Breast epithelium (tissue), 3 donors: ENCODE results near the gene SPATA2L.

ENCODE experiments used
- POLR2A ChIP-seq: fragments of 450-650 bp; IDR thresholded peaks from one replicate; pipeline ENCODE4 v1.6.1; 2016; ENCODE audit warnings: antibody characterized with exemption, mild to moderate bottlenecking, moderate library complexity
- POLR2AphosphoS5 ChIP-seq, 3 donors: sonication (generic); formaldehyde crosslinking; IDR thresholded peaks; one replicate each; pipeline ENCODE4 v1.6.1; 2017; ENCODE audit warnings: antibody characterized with exemption in 3 of 3
- TF ChIP-seq, protein P1 (sequence below), 3 donors: fragments of 450-650 bp; IDR thresholded peaks; one replicate each; pipeline ENCODE4 v1.5.1; 2016 to 2017; ENCODE audit warnings: antibody characterized with exemption in 3 of 3, mild to moderate bottlenecking in 3 of 3, moderate library complexity in 3 of 3

GRCh38 chr16:89717688-89718505 is 16.4 kb upstream of the SPATA2L start:
- TF ChIP-seq, protein P1, sequence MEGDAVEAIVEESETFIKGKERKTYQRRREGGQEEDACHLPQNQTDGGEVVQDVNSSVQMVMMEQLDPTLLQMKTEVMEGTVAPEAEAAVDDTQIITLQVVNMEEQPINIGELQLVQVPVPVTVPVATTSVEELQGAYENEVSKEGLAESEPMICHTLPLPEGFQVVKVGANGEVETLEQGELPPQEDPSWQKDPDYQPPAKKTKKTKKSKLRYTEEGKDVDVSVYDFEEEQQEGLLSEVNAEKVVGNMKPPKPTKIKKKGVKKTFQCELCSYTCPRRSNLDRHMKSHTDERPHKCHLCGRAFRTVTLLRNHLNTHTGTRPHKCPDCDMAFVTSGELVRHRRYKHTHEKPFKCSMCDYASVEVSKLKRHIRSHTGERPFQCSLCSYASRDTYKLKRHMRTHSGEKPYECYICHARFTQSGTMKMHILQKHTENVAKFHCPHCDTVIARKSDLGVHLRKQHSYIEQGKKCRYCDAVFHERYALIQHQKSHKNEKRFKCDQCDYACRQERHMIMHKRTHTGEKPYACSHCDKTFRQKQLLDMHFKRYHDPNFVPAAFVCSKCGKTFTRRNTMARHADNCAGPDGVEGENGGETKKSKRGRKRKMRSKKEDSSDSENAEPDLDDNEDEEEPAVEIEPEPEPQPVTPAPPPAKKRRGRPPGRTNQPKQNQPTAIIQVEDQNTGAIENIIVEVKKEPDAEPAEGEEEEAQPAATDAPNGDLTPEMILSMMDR (IDR thresholded peaks at IDR 0.05): no peak
- TF ChIP-seq POLR2A: no peak
- TF ChIP-seq POLR2AphosphoS5 (IDR thresholded peaks at IDR 0.05): no peak
